Panc1 (cell line): ENCODE data around the gene LZTFL1.
"Not testable (repeated sequence)": the region's sequence is repeated elsewhere in the genome, so short reads cannot be mapped to it uniquely, and the experiment has no call there.

Source experiments
- CTCF ChIP-seq: fragments of 450-650 bp; IDR thresholded peaks from 2 replicates; pipeline ENCODE4 v1.5.1; 2017; ENCODE audit warnings: mild to moderate bottlenecking
- POLR2AphosphoS5 ChIP-seq: IDR thresholded peaks from 2 replicates; pipeline ENCODE4 v1.6.1; 2012; ENCODE audit warnings: mild to moderate bottlenecking, low read depth, low read length, moderate library complexity
- REST ChIP-seq, 2 experiments: IDR thresholded peaks; 2 replicates each; pipeline ENCODE4 v1.6.1; 2011 to 2012; ENCODE audit warnings: low read depth in 2 of 2, control low read depth in 1 of 2, low read length in 1 of 2, mild to moderate bottlenecking in 1 of 2, moderate library complexity in 1 of 2; ENCODE audit not compliant: insufficient read depth in 1 of 2
- SIN3A ChIP-seq: IDR thresholded peaks from 2 replicates; pipeline ENCODE4 v1.6.1; 2012; ENCODE audit warnings: low read depth, mild to moderate bottlenecking, low read length, moderate library complexity, borderline replicate concordance; ENCODE audit not compliant: insufficient read depth
- TCF7L2 ChIP-seq: IDR thresholded peaks from 2 replicates; pipeline ENCODE4 v1.6.1; 2011; ENCODE audit warnings: mild to moderate bottlenecking, low read depth, low read length, inconsistent platforms

DNA sequence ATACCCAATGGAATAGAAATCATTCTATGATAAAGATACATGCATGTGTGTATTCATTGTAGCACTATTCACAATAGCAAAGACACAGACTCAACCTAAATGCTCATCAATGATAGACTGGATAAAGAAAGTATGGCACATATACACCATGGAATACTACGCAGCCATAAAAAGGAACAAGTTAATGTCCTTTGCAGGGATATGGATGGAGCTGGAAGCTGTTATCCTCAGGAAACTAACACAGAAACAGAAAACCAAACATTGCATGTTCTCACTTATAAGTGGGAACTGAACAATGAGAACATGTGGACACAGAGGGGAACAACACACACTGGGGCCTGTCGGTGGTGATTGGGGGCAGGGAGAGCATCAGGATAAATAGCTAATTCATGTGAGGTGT is 15.1 kb upstream of the LZTFL1 start:
- TF ChIP-seq CTCF; POLR2AphosphoS5; TCF7L2; SIN3A; REST (IDR thresholded peaks at IDR 0.05; ENCODE audit: insufficient read depth in 1 of 2, low read depth in 2 of 2, low read length in 1 of 2): not testable (repeated sequence)
